Liver (tissue), 9 donors: ENCODE measurements around the gene NDUFB5. TPM values are rescaled to one million over a fixed set of nuclear protein-coding genes. Genes with fewer than 3 reads are reported as not detected.

Source experiments
- DNase-seq: peaks from one replicate; pipeline ENCODE4 v3.0.0-alpha.2; 2017; ENCODE audit warnings: low spot score
- H3K27ac ChIP-seq, 2 donors: one replicate each; pipeline ENCODE4 v1.7.0; 2013; ENCODE audit warnings: inconsistent platforms in 2 of 2, low read length in 2 of 2, control low read depth in 1 of 2, low read depth in 1 of 2, mild to moderate bottlenecking in 1 of 2
- H3K27me3 ChIP-seq, 4 donors: one replicate each; pipeline versions ENCODE4 v1.6.1 to v1.7.0; 2013; ENCODE audit warnings: low read length in 3 of 4, inconsistent platforms in 1 of 4, mild to moderate bottlenecking in 1 of 4, moderate library complexity in 1 of 4; ENCODE audit not compliant: control insufficient read depth in 4 of 4, insufficient read depth in 4 of 4
- H3K36me3 ChIP-seq, 4 donors: one replicate each; pipeline versions ENCODE4 v1.6.1 to v1.7.0; 2013; ENCODE audit warnings: low read length in 3 of 4, mild to moderate bottlenecking in 3 of 4, low read depth in 1 of 4, moderate library complexity in 1 of 4; ENCODE audit not compliant: control insufficient read depth in 4 of 4, insufficient read depth in 3 of 4
- H3K4me1 ChIP-seq, 4 donors: one replicate each; pipeline versions ENCODE4 v1.6.1 to v1.7.0; 2013; ENCODE audit warnings: low read length in 3 of 4, mild to moderate bottlenecking in 3 of 4, moderate library complexity in 1 of 4; ENCODE audit not compliant: control insufficient read depth in 4 of 4, insufficient read depth in 4 of 4
- H3K4me3 ChIP-seq, 3 donors: one replicate each; pipeline versions ENCODE4 v1.6.1 to v1.7.0; 2013; ENCODE audit warnings: low read length in 3 of 3, control low read depth in 1 of 3, low read depth in 1 of 3, mild to moderate bottlenecking in 1 of 3
- H3K9ac ChIP-seq, 2 donors: one replicate each; pipeline ENCODE4 v1.7.0; 2013; ENCODE audit warnings: low read length in 2 of 2, mild to moderate bottlenecking in 2 of 2, moderate library complexity in 2 of 2, control low read depth in 1 of 2, low read depth in 1 of 2
- H3K9me3 ChIP-seq, 4 donors: one replicate each; pipeline versions ENCODE4 v1.6.1 to v1.7.0; 2013; ENCODE audit warnings: low read length in 3 of 4; ENCODE audit not compliant: control insufficient read depth in 4 of 4
- ATF3 ChIP-seq: IDR thresholded peaks from 2 replicates; pipeline ENCODE4 v1.6.1; 2016; ENCODE audit warnings: antibody characterized with exemption
- CTCF ChIP-seq: fragments of 150-350 bp; IDR thresholded peaks from 2 replicates; pipeline ENCODE4 v1.5.1; 2017; ENCODE audit warnings: improper control_type of control experiment, low read depth, low read length; ENCODE audit not compliant: missing input control
- EGR1 ChIP-seq, 2 donors: IDR thresholded peaks; 2 replicates each; pipeline ENCODE4 v1.6.1; 2016 to 2018; ENCODE audit warnings: antibody characterized with exemption in 2 of 2, low read depth in 2 of 2
- FOXA1 ChIP-seq: IDR thresholded peaks from 2 replicates; pipeline ENCODE4 v1.6.1; 2016; ENCODE audit warnings: antibody characterized with exemption
- FOXA2 ChIP-seq: IDR thresholded peaks from 2 replicates; pipeline ENCODE4 v1.6.1; 2016; ENCODE audit warnings: antibody characterized with exemption
- GABPA ChIP-seq, 2 donors: IDR thresholded peaks in 1 of 2; conservative IDR thresholded peaks in 1 of 2; 2 replicates each; pipeline ENCODE4 v1.6.1; 2016; ENCODE audit warnings: antibody characterized with exemption in 2 of 2, mild to moderate bottlenecking in 1 of 2, moderate library complexity in 1 of 2
- HNF4A ChIP-seq, 2 donors: conservative IDR thresholded peaks; 2 replicates each; pipeline ENCODE4 v1.6.1; 2016; ENCODE audit warnings: antibody characterized with exemption in 2 of 2, mild to moderate bottlenecking in 2 of 2
- HNF4G ChIP-seq: IDR thresholded peaks from 2 replicates; pipeline ENCODE4 v1.6.1; 2016; ENCODE audit warnings: antibody characterized with exemption
- JUND ChIP-seq, 2 donors: IDR thresholded peaks; 2 replicates each; pipeline ENCODE4 v1.6.1; 2016; ENCODE audit warnings: antibody characterized with exemption in 2 of 2
- MAX ChIP-seq: IDR thresholded peaks from 2 replicates; pipeline ENCODE4 v1.6.1; 2016; ENCODE audit warnings: antibody characterized with exemption
- NR2F2 ChIP-seq: IDR thresholded peaks from 2 replicates; pipeline ENCODE4 v1.6.1; 2016; ENCODE audit warnings: antibody characterized with exemption
- RAD21 ChIP-seq, 2 donors: IDR thresholded peaks; 2 replicates each; pipeline ENCODE4 v1.6.1; 2016; ENCODE audit warnings: antibody characterized with exemption in 2 of 2, mild to moderate bottlenecking in 2 of 2
- REST ChIP-seq: IDR thresholded peaks from 2 replicates; pipeline ENCODE4 v1.6.1; 2016; ENCODE audit warnings: antibody characterized with exemption, mild to moderate bottlenecking
- RXRA ChIP-seq, 2 donors: IDR thresholded peaks; 2 replicates each; pipeline ENCODE4 v1.6.1; 2017 to 2018; ENCODE audit warnings: antibody characterized with exemption in 2 of 2, mild to moderate bottlenecking in 1 of 2
- SP1 ChIP-seq: IDR thresholded peaks from 2 replicates; pipeline ENCODE4 v1.6.1; 2018; ENCODE audit warnings: antibody characterized with exemption, mild to moderate bottlenecking
- TAF1 ChIP-seq: conservative IDR thresholded peaks from 2 replicates; pipeline ENCODE4 v1.6.1; 2016; ENCODE audit warnings: antibody characterized with exemption, mild to moderate bottlenecking
- YY1 ChIP-seq: IDR thresholded peaks from 2 replicates; pipeline ENCODE4 v1.6.1; 2016; ENCODE audit warnings: antibody characterized with exemption, mild to moderate bottlenecking
- ZBTB33 ChIP-seq: IDR thresholded peaks from 2 replicates; pipeline ENCODE4 v1.6.1; 2016; ENCODE audit warnings: antibody characterized with exemption
- WGBS: extraction: QIAGEN DNeasy Blood & Tissue Kit; methylation state at CpG from one replicate; pipeline ENCODE4 v1.1.7; 2013; 5-methylcytosine and 5-hydroxymethylcytosine counted together
- polyA plus RNA-seq, 2 donors: library from polyadenylated mRNA; stranded (reverse) in 1 of 2; unstranded in 1 of 2; fragments of 200-250 nt in 1 of 2; fragments of >200 nt in 1 of 2; fragmentation: Nextera tagmentation in 1 of 2; extraction: Ambion mirVana in 1 of 2; gene quantifications; one replicate each; pipeline versions ENCODE4 v1.2.1 to v1.2.3, GENCODE V29; 2013 to 2015
- total RNA-seq, 2 donors: library from RNA; depleted of rRNA; stranded (reverse); fragments of >200 nt; gene quantifications; one replicate each; pipeline ENCODE4 v1.2.3, GENCODE V29; 2014
- donor health status: healthy.
- donor health status: healthy.
- donor health status: healthy.
- donor health status: healthy.
- donor health status: healthy.

NDUFB5 gene
- total and polyA plus RNA-seq, 4 donors: 43.4 to 92.8 (median 47.6) TPM

GRCh38 chr3:179655236-179655635 lies 50.6 kb downstream of the NDUFB5 start:
- Histone ChIP-seq H3K9me3 (no peaks in the 10 kb centered on the region), H3K27me3 (no peaks in the 10 kb centered on the region), H3K27ac (no peak overlapping the region), H3K4me1 (peaks cover 0 to 16% (median 3%) of the 10 kb centered on the region in 4 donors), H3K4me3 (no peak overlapping the region), H3K36me3 (no peaks in the 10 kb centered on the region), H3K9ac (no peak overlapping the region)
- no peak for TF ChIP-seq MAX
- no peak for TF ChIP-seq NR2F2
- TF ChIP-seq FOXA1: no peak
- no peak for TF ChIP-seq GABPA (IDR thresholded peaks at IDR 0.05 in 1 of 2, conservative IDR thresholded peaks at IDR 0.05 in 1 of 2)
- no peak for TF ChIP-seq SP1
- TF ChIP-seq TAF1: no peak
- no peak for TF ChIP-seq ATF3
- no peak for TF ChIP-seq HNF4G
- TF ChIP-seq ZBTB33: no peak
- TF ChIP-seq FOXA2: no peak
- TF ChIP-seq YY1: no peak
- no peak for TF ChIP-seq REST
- no peak for TF ChIP-seq JUND (IDR thresholded peaks at IDR 0.05)
- TF ChIP-seq EGR1 (IDR thresholded peaks at IDR 0.05; ENCODE audit: low read depth in 2 of 2): no peak
- TF ChIP-seq CTCF: no peak
- WGBS: 80% methylated on average over 2 of the region's 2 CpGs
- DNase-seq: no peak

- H3K9ac ChIP-seq: no peak overlapping the region
- H3K9me3 ChIP-seq: no peaks in the 10 kb centered on the region
- H3K27me3 ChIP-seq: no peaks in the 10 kb centered on the region
- no peaks in the 10 kb centered on the region for H3K36me3 ChIP-seq
- H3K4me3 ChIP-seq: no peak overlapping the region
- H3K4me1 ChIP-seq: peaks cover 0 to 9% (median 2%) of the 10 kb centered on the region in 4 donors
- WGBS: 94% methylated on average over 2 of the region's 2 CpGs
- H3K27ac ChIP-seq: no peak overlapping the region
- no peak for DNase-seq
- TF ChIP-seq RXRA (IDR thresholded peaks at IDR 0.05) (no peak), SP1 (no peak), HNF4A (conservative IDR thresholded peaks at IDR 0.05) (no peak), FOXA2 (no peak), FOXA1 (no peak), RAD21 (IDR thresholded peaks at IDR 0.05) (no peak), MAX (no peak), REST (no peak), EGR1 (IDR thresholded peaks at IDR 0.05; ENCODE audit: low read depth in 2 of 2) (no peak), ATF3 (no peak)
Observed at GRCh38 chr3:179658606-179659005, 54.0 kb downstream of the NDUFB5 start.
